ENCODE results near the gene TUBAL3.

Gene TUBAL3

DNA sequence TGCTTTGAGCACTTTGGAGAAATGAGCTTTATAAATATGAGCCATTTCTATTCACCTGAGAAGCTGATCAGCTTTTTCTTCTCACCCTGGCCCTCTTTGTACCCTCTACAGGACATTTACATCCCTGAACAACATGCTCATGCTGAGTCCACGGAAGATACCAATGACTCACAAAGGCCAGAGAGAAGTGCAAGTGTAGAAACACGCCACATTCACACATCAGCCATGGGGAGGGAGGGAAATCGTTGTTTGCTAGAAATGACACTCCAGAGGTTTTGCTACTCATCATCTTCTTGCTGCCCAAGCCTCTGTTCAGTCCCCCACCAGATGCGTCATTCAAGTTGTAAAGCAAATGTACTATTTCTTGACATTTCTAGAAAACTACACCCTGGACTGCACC lies 42.7 kb downstream of the TUBAL3 start:
- Histone ChIP-seq H3K36me3 (ENCODE audit: insufficient read depth, low read length) (no peaks in the 10 kb centered on the region), H2AFZ (ENCODE audit: low read length) (no peak overlapping the region), H3F3A (ENCODE audit: low read depth) (no peaks in the 10 kb centered on the region), H3K27me3 (ENCODE audit: insufficient read depth, low read length, poor library complexity, severe bottlenecking) (no peaks in the 10 kb centered on the region), H3K4me2 (ENCODE audit: low read depth, low read length, poor library complexity, severe bottlenecking) (no peak overlapping the region), H3K4me1 (ENCODE audit: insufficient read depth, low read length, poor library complexity, severe bottlenecking) (no peaks in the 10 kb centered on the region), H3K9me2 (replicated peaks; ENCODE audit: low read depth, low read length) (no peaks in the 10 kb centered on the region), H3K9me3 (ENCODE audit: insufficient read depth, low read depth, low read length) (no peaks in the 10 kb centered on the region), H3K79me2 (ENCODE audit: insufficient read depth, low read length) (no peaks in the 10 kb centered on the region), H4K20me1 (ENCODE audit: insufficient read depth, low read length, poor library complexity, severe bottlenecking) (no peaks in the 10 kb centered on the region), H3K4me3 (ENCODE audit: low read length, poor library complexity, severe bottlenecking) (no peak overlapping the region), H3K9ac (ENCODE audit: low read depth, low read length, poor library complexity, severe bottlenecking) (no peak overlapping the region)
- no peak for TF ChIP-seq EZH2phosphoT487 (IDR thresholded peaks at IDR 0.05; ENCODE audit: borderline replicate concordance)
- TF ChIP-seq, protein P1, sequence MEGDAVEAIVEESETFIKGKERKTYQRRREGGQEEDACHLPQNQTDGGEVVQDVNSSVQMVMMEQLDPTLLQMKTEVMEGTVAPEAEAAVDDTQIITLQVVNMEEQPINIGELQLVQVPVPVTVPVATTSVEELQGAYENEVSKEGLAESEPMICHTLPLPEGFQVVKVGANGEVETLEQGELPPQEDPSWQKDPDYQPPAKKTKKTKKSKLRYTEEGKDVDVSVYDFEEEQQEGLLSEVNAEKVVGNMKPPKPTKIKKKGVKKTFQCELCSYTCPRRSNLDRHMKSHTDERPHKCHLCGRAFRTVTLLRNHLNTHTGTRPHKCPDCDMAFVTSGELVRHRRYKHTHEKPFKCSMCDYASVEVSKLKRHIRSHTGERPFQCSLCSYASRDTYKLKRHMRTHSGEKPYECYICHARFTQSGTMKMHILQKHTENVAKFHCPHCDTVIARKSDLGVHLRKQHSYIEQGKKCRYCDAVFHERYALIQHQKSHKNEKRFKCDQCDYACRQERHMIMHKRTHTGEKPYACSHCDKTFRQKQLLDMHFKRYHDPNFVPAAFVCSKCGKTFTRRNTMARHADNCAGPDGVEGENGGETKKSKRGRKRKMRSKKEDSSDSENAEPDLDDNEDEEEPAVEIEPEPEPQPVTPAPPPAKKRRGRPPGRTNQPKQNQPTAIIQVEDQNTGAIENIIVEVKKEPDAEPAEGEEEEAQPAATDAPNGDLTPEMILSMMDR (conservative IDR thresholded peaks at IDR 0.05; ENCODE audit: low read length), result no peak

DNA sequence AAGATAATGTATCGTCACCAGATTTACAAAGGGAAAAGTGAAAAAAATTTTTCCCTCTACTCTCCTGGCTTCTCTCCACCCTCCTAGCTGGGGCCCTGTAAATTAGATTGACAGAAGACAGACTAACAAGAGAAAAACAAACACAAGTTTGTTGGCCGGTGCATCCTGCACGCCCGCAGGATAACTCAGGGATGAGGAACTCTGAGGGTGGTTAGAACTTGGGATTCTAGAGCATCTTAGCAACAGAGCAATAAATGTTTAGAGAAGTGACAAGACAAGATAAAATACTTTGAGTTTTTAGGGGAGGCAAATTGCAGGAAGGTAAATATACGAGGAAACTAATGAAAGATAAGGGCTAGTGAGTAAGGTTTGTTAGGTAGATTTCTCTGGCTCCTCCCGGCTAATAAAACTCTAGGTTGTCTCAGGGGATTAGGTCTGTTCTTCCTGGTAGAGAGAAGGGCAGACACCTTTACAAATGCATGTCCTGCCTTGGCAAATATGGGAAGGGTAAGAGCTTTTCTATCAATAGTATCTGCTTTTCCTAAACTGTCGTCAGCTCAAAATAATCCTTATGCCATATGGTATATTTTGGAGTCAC lies 44.2 kb downstream of the TUBAL3 start:
- Histone ChIP-seq H3K4me3 (ENCODE audit: low read length, poor library complexity, severe bottlenecking) (no peak overlapping the region), H3K9me3 (ENCODE audit: insufficient read depth, low read depth, low read length) (no peaks in the 10 kb centered on the region), H3K9ac (ENCODE audit: low read depth, low read length, poor library complexity, severe bottlenecking) (no peak overlapping the region), H3K36me3 (ENCODE audit: insufficient read depth, low read length) (no peaks in the 10 kb centered on the region), H3F3A (ENCODE audit: low read depth) (no peaks in the 10 kb centered on the region), H3K79me2 (ENCODE audit: insufficient read depth, low read length) (no peaks in the 10 kb centered on the region), H3K9me2 (replicated peaks; ENCODE audit: low read depth, low read length) (no peaks in the 10 kb centered on the region), H4K20me1 (ENCODE audit: insufficient read depth, low read length, poor library complexity, severe bottlenecking) (no peaks in the 10 kb centered on the region), H2AFZ (ENCODE audit: low read length) (no peak overlapping the region), H3K4me1 (ENCODE audit: insufficient read depth, low read length, poor library complexity, severe bottlenecking) (no peaks in the 10 kb centered on the region), H3K4me2 (ENCODE audit: low read depth, low read length, poor library complexity, severe bottlenecking) (no peak overlapping the region), H3K27me3 (ENCODE audit: insufficient read depth, low read length, poor library complexity, severe bottlenecking) (no peaks in the 10 kb centered on the region)
- TF ChIP-seq EZH2phosphoT487 (IDR thresholded peaks at IDR 0.05; ENCODE audit: borderline replicate concordance), result no peak
- TF ChIP-seq, protein P1 (conservative IDR thresholded peaks at IDR 0.05; ENCODE audit: low read length), result no peak

DNA sequence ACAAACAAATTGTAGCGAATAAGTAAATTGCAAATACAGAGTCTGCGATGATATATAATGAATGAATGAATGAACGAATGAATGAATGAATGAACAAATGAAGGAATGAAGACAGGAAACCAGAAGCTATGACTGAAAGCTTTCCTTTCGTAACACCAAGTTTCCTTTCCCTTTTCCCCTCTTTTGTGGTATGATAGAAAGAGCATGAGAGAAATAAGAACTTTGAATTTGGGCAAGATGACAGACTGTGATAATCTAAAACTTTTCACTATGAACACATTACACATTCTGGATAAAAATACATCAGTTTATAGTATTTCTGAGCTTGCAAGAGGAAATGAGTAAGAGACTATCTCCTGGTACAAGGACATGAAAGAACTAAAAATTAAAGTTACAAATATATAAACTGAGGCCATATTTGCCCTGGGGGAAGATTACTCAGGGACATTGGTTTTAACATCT lies 48.3 kb downstream of the TUBAL3 start:
- Histone ChIP-seq H3K79me2 (ENCODE audit: insufficient read depth, low read length) (no peaks in the 10 kb centered on the region), H2AFZ (ENCODE audit: low read length) (no peak overlapping the region), H3K4me1 (ENCODE audit: insufficient read depth, low read length, poor library complexity, severe bottlenecking) (no peaks in the 10 kb centered on the region), H3K27me3 (ENCODE audit: insufficient read depth, low read length, poor library complexity, severe bottlenecking) (no peaks in the 10 kb centered on the region), H3K9ac (ENCODE audit: low read depth, low read length, poor library complexity, severe bottlenecking) (no peak overlapping the region), H3K36me3 (ENCODE audit: insufficient read depth, low read length) (no peaks in the 10 kb centered on the region), H3K4me3 (ENCODE audit: low read length, poor library complexity, severe bottlenecking) (no peak overlapping the region), H4K20me1 (ENCODE audit: insufficient read depth, low read length, poor library complexity, severe bottlenecking) (no peaks in the 10 kb centered on the region), H3K9me2 (replicated peaks; ENCODE audit: low read depth, low read length) (no peaks in the 10 kb centered on the region), H3K4me2 (ENCODE audit: low read depth, low read length, poor library complexity, severe bottlenecking) (no peak overlapping the region), H3F3A (ENCODE audit: low read depth) (no peaks in the 10 kb centered on the region), H3K9me3 (ENCODE audit: insufficient read depth, low read depth, low read length) (no peaks in the 10 kb centered on the region)
- TF ChIP-seq, protein P1 (conservative IDR thresholded peaks at IDR 0.05; ENCODE audit: low read length), result no peak
- TF ChIP-seq EZH2phosphoT487 (IDR thresholded peaks at IDR 0.05; ENCODE audit: borderline replicate concordance), result no peak
